ENCODE data around the gene FAM98A. TPM values are rescaled to one million over a fixed set of nuclear protein-coding genes. Genes with fewer than 3 reads are reported as not detected.

FAM98A gene
- total RNA-seq, 1 experiment from 2014 or later = 91.1 TPM

- TF ChIP-seq ARID4B (CRISPR knock-in tag; IDR thresholded peaks at IDR 0.05; ENCODE audit: borderline replicate concordance) (no peak), CDX4 (CRISPR knock-in tag; IDR thresholded peaks at IDR 0.05; ENCODE audit: borderline replicate concordance) (no peak), ZNF121 (CRISPR knock-in tag; IDR thresholded peaks at IDR 0.05) (no peak), E2F5 (CRISPR knock-in tag; IDR thresholded peaks at IDR 0.05) (no peak), NFYB (CRISPR knock-in tag; conservative IDR thresholded peaks at IDR 0.05; ENCODE audit: low read depth) (no peak), ZNF317 (CRISPR knock-in tag; IDR thresholded peaks at IDR 0.05; ENCODE audit: borderline replicate concordance, low read depth) (no peak), ZNF416 (CRISPR knock-in tag; IDR thresholded peaks at IDR 0.05) (no peak), ZNF425 (CRISPR knock-in tag; conservative IDR thresholded peaks at IDR 0.05) (no peak)
Observed at GRCh38 chr2:33599943-33600192, 769 bp upstream of the FAM98A start (continued).

GRCh38 chr2:33598561-33599174 lies 431 bp downstream of the FAM98A start:
- H3K27me3 Mint-ChIP-seq (ENCODE audit: low read depth) = no peaks in the 10 kb centered on the region
- peak; percentile 30 for DNase-seq (ENCODE audit: low spot score)
- CTCF ChIA-PET = interaction anchor here (0.6 to 2.3 kb wide), 10 partner anchors 9 to 203 kb away, joined by 3 to 15 read pairs (median 6); no protein-coding TSS in a partner anchor
- POLR2A ChIA-PET = interaction anchor here (0.5 to 1.1 kb wide), 2 partner anchors 15 to 305 kb away, joined by 3 read pairs; no protein-coding TSS in a partner anchor
- no peaks in the 10 kb centered on the region for H3K9me3 Mint-ChIP-seq
- ATAC-seq = peak; percentile 25
- peak overlapping the region; percentile 95 for H3K4me3 Mint-ChIP-seq
- H3K27ac Mint-ChIP-seq = peak overlapping the region; percentile 81; the same call in 1 of the 2 replicates
- H3K36me3 Mint-ChIP-seq = peaks cover 15% of the 10 kb centered on the region
- peaks cover 46% of the 10 kb centered on the region for H3K4me1 Mint-ChIP-seq
- TF ChIP-seq ZNF416 (CRISPR knock-in tag; IDR thresholded peaks at IDR 0.05) (no peak), USF1 (CRISPR knock-in tag; IDR thresholded peaks at IDR 0.05) (no peak), JUN (CRISPR knock-in tag; IDR thresholded peaks at IDR 0.05) (peak; percentile 33; the same call in 1 of the 2 replicates), ARID4B (CRISPR knock-in tag; IDR thresholded peaks at IDR 0.05; ENCODE audit: borderline replicate concordance) (0 out of 2 replicates have a peak, but pooled peaks have one; percentile 6), MXD4 (CRISPR knock-in tag; IDR thresholded peaks at IDR 0.05; ENCODE audit: borderline replicate concordance) (no peak), TEAD1 (CRISPR knock-in tag; IDR thresholded peaks at IDR 0.05) (0 out of 2 replicates have a peak, but pooled peaks have one; percentile 1), NFE2L1 (CRISPR knock-in tag; IDR thresholded peaks at IDR 0.05) (0 out of 2 replicates have a peak, but pooled peaks have one; percentile 40), ETV6 (CRISPR knock-in tag; IDR thresholded peaks at IDR 0.05) (no peak), HMGXB4 (CRISPR knock-in tag; IDR thresholded peaks at IDR 0.05) (0 out of 2 replicates have a peak, but pooled peaks have one; percentile 1), TCF7 (CRISPR knock-in tag; IDR thresholded peaks at IDR 0.05; ENCODE audit: low read depth) (no peak)

All from WTC11 (cell line).